Peyer's patch (tissue), 4 donors: Measurements from ENCODE around the gene SIGLEC9.

Experiments
- POLR2A ChIP-seq, 2 donors: fragments of 450-650 bp; IDR thresholded peaks; one replicate each; pipeline ENCODE4 v1.5.1; 2017; ENCODE audit warnings: antibody characterized with exemption in 2 of 2, mild to moderate bottlenecking in 2 of 2, moderate library complexity in 2 of 2
- TF ChIP-seq, protein P1 (sequence below), 6 experiments: fragments of 450-650 bp in 4 of 6; fragments of 200-600 bp in 2 of 6; sonication (generic) in 1 of 6; IDR thresholded peaks; one replicate each; pipeline ENCODE4 v1.5.1; 2017 to 2019; ENCODE audit warnings: antibody characterized with exemption in 6 of 6, mild to moderate bottlenecking in 3 of 6, moderate library complexity in 1 of 6

DNA sequence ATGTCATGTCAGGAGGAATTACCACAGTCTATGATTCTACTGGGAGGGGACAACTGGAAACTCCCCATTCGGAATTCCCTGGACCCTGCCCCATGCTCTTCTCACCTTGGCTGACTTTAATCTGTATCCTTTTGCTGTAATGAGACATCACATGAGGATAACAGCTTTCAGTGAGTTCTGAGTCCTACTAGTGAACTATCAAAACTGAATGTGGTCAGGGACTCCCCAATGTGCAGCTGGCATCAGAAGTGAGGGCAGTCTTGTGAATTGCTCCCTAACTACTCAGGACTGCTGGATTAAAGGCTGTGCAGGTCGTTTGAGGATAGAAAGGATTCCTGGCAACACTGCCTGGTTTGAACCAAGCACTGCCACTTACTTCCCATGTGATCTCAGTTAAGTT is 32.6 kb downstream of the SIGLEC9 start:
- TF ChIP-seq POLR2A (IDR thresholded peaks at IDR 0.05) = no peak
- TF ChIP-seq, protein P1, sequence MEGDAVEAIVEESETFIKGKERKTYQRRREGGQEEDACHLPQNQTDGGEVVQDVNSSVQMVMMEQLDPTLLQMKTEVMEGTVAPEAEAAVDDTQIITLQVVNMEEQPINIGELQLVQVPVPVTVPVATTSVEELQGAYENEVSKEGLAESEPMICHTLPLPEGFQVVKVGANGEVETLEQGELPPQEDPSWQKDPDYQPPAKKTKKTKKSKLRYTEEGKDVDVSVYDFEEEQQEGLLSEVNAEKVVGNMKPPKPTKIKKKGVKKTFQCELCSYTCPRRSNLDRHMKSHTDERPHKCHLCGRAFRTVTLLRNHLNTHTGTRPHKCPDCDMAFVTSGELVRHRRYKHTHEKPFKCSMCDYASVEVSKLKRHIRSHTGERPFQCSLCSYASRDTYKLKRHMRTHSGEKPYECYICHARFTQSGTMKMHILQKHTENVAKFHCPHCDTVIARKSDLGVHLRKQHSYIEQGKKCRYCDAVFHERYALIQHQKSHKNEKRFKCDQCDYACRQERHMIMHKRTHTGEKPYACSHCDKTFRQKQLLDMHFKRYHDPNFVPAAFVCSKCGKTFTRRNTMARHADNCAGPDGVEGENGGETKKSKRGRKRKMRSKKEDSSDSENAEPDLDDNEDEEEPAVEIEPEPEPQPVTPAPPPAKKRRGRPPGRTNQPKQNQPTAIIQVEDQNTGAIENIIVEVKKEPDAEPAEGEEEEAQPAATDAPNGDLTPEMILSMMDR (IDR thresholded peaks at IDR 0.05) = no peak
